ENCODE measurements around the gene ANGPTL2. TPM values are rescaled to one million over a fixed set of nuclear protein-coding genes. Genes with fewer than 3 reads are reported as not detected.

ANGPTL2 gene
- total and polyA plus RNA-seq, 4 experiments from 2014 or later: not detected

GRCh38 chr9:127096208-127096607 lies 26.2 kb downstream of the ANGPTL2 start:
- CTCF ChIA-PET (ENCODE audit: partially characterized antibody): no interaction called here
- POLR2A ChIA-PET (ENCODE audit: partially characterized antibody): no interaction called here
- no peaks in the 10 kb centered on the region for H3K4me1 ChIP-seq (ENCODE audit: insufficient read depth, low read length)

GRCh38 chr9:127095411-127095810 lies 27.0 kb downstream of the ANGPTL2 start:
- Mint-ChIP-seq H3K4me3 (no peak overlapping the region), H3K4me1 (no peaks in the 10 kb centered on the region), H3K36me3 (peaks cover 0 to 2% of the 10 kb centered on the region in 2 donors), H3K27ac (peak overlapping the region in 1 of 7 donors; percentile 51), H3K9me3 (no peaks in the 10 kb centered on the region), H3K27me3 (no peaks in the 10 kb centered on the region)
- no peak overlapping the region for H3K4me3 ChIP-seq (ENCODE audit: low read length in 2 of 2)
- intact Hi-C loops (cut with micrococcal nuclease): no loop called here
- no peak overlapping the region for H3K27ac ChIP-seq (ENCODE audit: low read depth, low read length)
- H3K27me3 ChIP-seq (ENCODE audit: insufficient read depth, low read length): no peaks in the 10 kb centered on the region
- no peaks in the 10 kb centered on the region for H3K9me3 ChIP-seq (ENCODE audit: control insufficient read depth in 1 of 2, low read length in 2 of 2)
- no peak for DNase-seq
- POLR2A ChIA-PET (ENCODE audit: partially characterized antibody): no interaction called here
- CTCF ChIA-PET (ENCODE audit: partially characterized antibody): no interaction called here
- no peaks in the 10 kb centered on the region for H3K4me1 ChIP-seq (ENCODE audit: insufficient read depth, low read length)
- H3K36me3 ChIP-seq (ENCODE audit: insufficient read depth, low read length): no peaks in the 10 kb centered on the region

More at GRCh38 chr9:127096208-127096607, 26.2 kb downstream of the ANGPTL2 start:
- H3K27me3 Mint-ChIP-seq: no peaks in the 10 kb centered on the region
- no peak overlapping the region for H3K27ac Mint-ChIP-seq
- intact Hi-C loops (cut with micrococcal nuclease): no loop called here
- Histone ChIP-seq H3K9me3 (ENCODE audit: control insufficient read depth in 1 of 2, low read length in 2 of 2) (no peaks in the 10 kb centered on the region), H3K27ac (ENCODE audit: low read depth, low read length) (no peak overlapping the region), H3K27me3 (ENCODE audit: insufficient read depth, low read length) (no peaks in the 10 kb centered on the region), H3K4me3 (ENCODE audit: low read length in 2 of 2) (no peak overlapping the region), H3K36me3 (ENCODE audit: insufficient read depth, low read length) (no peaks in the 10 kb centered on the region)
- peaks cover 0 to 2% of the 10 kb centered on the region in 2 donors for H3K36me3 Mint-ChIP-seq
- H3K4me3 Mint-ChIP-seq: no peak overlapping the region
- no peaks in the 10 kb centered on the region for H3K9me3 Mint-ChIP-seq
- DNase-seq: no peak
- no peaks in the 10 kb centered on the region for H3K4me1 Mint-ChIP-seq

GRCh38 chr9:127093319-127094020 lies 29.0 kb downstream of the ANGPTL2 start:
- Histone ChIP-seq H3K36me3 (ENCODE audit: insufficient read depth, low read length) (no peaks in the 10 kb centered on the region), H3K27ac (ENCODE audit: low read depth, low read length) (no peak overlapping the region), H3K4me1 (ENCODE audit: insufficient read depth, low read length) (no peaks in the 10 kb centered on the region), H3K27me3 (ENCODE audit: insufficient read depth, low read length) (no peaks in the 10 kb centered on the region), H3K4me3 (ENCODE audit: low read length in 2 of 2) (no peak overlapping the region), H3K9me3 (ENCODE audit: control insufficient read depth in 1 of 2, low read length in 2 of 2) (no peaks in the 10 kb centered on the region)
- Mint-ChIP-seq H3K9me3 (no peaks in the 10 kb centered on the region), H3K36me3 (peaks cover 0 to 2% of the 10 kb centered on the region in 2 donors), H3K4me3 (no peak overlapping the region), H3K27me3 (no peaks in the 10 kb centered on the region), H3K27ac (no peak overlapping the region), H3K4me1 (no peaks in the 10 kb centered on the region)
- DNase-seq: no peak
- ChIA-PET POLR2A (ENCODE audit: partially characterized antibody) (no interaction called here), CTCF (ENCODE audit: partially characterized antibody) (no interaction called here)
- intact Hi-C loops (cut with micrococcal nuclease): no loop called here

DNA sequence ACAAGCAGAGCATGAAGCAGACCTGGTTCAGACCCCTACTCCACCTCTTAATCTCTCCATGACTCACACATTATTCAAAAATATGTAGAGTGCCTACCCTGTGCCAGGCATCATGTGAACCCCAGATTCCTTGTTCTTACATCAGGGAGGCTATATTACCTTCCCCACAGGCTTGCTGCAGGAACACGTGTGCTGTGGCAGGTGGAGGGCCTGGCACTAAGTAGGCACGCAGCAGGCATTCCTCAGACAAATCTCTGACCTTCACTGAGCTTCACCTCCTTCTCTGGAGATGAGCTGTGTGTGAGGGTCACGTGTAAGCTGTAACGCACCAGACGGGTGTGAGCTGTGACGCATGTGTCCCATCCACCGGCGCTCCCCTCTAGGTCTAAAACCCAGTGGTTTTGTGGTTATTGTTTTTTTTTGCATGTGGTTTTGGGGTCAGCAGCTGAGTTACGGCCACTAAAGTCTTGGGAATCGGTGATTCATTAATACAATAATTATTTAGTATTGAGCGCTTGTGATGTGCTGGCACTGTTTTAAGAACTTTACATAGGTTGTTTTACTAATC lies 30.3 kb downstream of the ANGPTL2 start:
- intact Hi-C loops (cut with micrococcal nuclease): no loop called here
- Mint-ChIP-seq H3K4me1 (no peaks in the 10 kb centered on the region), H3K9me3 (no peaks in the 10 kb centered on the region), H3K4me3 (no peak overlapping the region), H3K27ac (no peak overlapping the region), H3K27me3 (no peaks in the 10 kb centered on the region), H3K36me3 (peaks cover 0 to 2% of the 10 kb centered on the region in 2 donors)
- no peak overlapping the region for H3K4me3 ChIP-seq (ENCODE audit: low read length in 2 of 2)
- H3K27ac ChIP-seq (ENCODE audit: low read depth, low read length): no peak overlapping the region
- POLR2A ChIA-PET (ENCODE audit: partially characterized antibody): no interaction called here
- no peaks in the 10 kb centered on the region for H3K27me3 ChIP-seq (ENCODE audit: insufficient read depth, low read length)
- H3K4me1 ChIP-seq (ENCODE audit: insufficient read depth, low read length): no peaks in the 10 kb centered on the region
- DNase-seq: no peak
- CTCF ChIA-PET (ENCODE audit: partially characterized antibody): no interaction called here
- H3K36me3 ChIP-seq (ENCODE audit: insufficient read depth, low read length): no peaks in the 10 kb centered on the region
- no peaks in the 10 kb centered on the region for H3K9me3 ChIP-seq (ENCODE audit: control insufficient read depth in 1 of 2, low read length in 2 of 2)

- Histone ChIP-seq H3K36me3 (ENCODE audit: insufficient read depth, low read length) (no peaks in the 10 kb centered on the region), H3K27ac (ENCODE audit: low read depth, low read length) (no peak overlapping the region), H3K9me3 (ENCODE audit: control insufficient read depth in 1 of 2, low read length in 2 of 2) (no peaks in the 10 kb centered on the region), H3K27me3 (ENCODE audit: insufficient read depth, low read length) (no peaks in the 10 kb centered on the region), H3K4me3 (ENCODE audit: low read length in 2 of 2) (no peak overlapping the region), H3K4me1 (ENCODE audit: insufficient read depth, low read length) (no peaks in the 10 kb centered on the region)
- CTCF ChIA-PET (ENCODE audit: partially characterized antibody): no interaction called here
- intact Hi-C loops (cut with micrococcal nuclease): no loop called here
- H3K27ac Mint-ChIP-seq: no peak overlapping the region
- H3K4me1 Mint-ChIP-seq: no peaks in the 10 kb centered on the region
- no peak for DNase-seq
- no peak overlapping the region for H3K4me3 Mint-ChIP-seq
- no peaks in the 10 kb centered on the region for H3K9me3 Mint-ChIP-seq
- peaks cover 0 to 2% of the 10 kb centered on the region in 2 donors for H3K36me3 Mint-ChIP-seq
- POLR2A ChIA-PET (ENCODE audit: partially characterized antibody): no interaction called here
- H3K27me3 Mint-ChIP-seq: no peaks in the 10 kb centered on the region
Observed at GRCh38 chr9:127091526-127091925, 30.9 kb downstream of the ANGPTL2 start.

- Histone ChIP-seq H3K27me3 (ENCODE audit: insufficient read depth, low read length) (no peaks in the 10 kb centered on the region), H3K36me3 (ENCODE audit: insufficient read depth, low read length) (no peaks in the 10 kb centered on the region), H3K27ac (ENCODE audit: low read depth, low read length) (no peak overlapping the region), H3K4me3 (ENCODE audit: low read length in 2 of 2) (no peak overlapping the region), H3K4me1 (ENCODE audit: insufficient read depth, low read length) (no peaks in the 10 kb centered on the region), H3K9me3 (ENCODE audit: control insufficient read depth in 1 of 2, low read length in 2 of 2) (no peaks in the 10 kb centered on the region)
- ChIA-PET CTCF (ENCODE audit: partially characterized antibody) (no interaction called here), POLR2A (ENCODE audit: partially characterized antibody) (no interaction called here)
- Mint-ChIP-seq H3K27me3 (no peaks in the 10 kb centered on the region), H3K4me1 (peaks cover 0 to 2% (median 0%) of the 10 kb centered on the region in 4 donors), H3K36me3 (peaks cover 0 to 2% of the 10 kb centered on the region in 2 donors), H3K9me3 (no peaks in the 10 kb centered on the region), H3K27ac (no peak overlapping the region), H3K4me3 (no peak overlapping the region)
- DNase-seq: no peak
- intact Hi-C loops (cut with micrococcal nuclease): no loop called here
Observed at GRCh38 chr9:127090341-127090985, 32.0 kb downstream of the ANGPTL2 start.

DNA sequence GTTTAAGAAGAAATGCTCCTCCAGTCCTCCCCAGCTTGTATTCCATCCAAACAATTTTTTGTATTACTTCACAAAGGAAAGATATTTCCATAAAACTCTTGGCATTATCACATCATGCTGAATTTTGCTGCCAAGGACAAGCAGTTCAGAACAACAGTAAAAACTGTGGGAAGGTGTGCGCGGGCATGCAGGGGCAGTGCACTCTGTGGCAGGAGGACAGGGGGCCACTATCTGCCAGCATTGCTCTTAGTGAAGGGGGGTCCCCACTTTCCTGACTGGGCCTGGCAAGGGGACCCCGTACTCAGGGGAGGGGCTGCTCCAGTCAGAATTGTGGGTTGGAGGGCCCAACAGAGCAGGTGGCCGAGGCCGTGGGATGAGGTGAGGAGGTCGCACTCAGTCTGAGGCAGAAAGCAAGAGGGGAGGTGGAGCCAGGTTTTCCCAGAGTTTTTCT lies 32.8 kb downstream of the ANGPTL2 start:
- no peak for DNase-seq
- POLR2A ChIA-PET (ENCODE audit: partially characterized antibody): no interaction called here
- Mint-ChIP-seq H3K36me3 (peaks cover 0 to 2% of the 10 kb centered on the region in 2 donors), H3K27me3 (no peaks in the 10 kb centered on the region), H3K4me1 (peaks cover 2 to 10% (median 4%) of the 10 kb centered on the region in 4 donors), H3K27ac (no peak overlapping the region), H3K9me3 (no peaks in the 10 kb centered on the region), H3K4me3 (no peak overlapping the region)
- Histone ChIP-seq H3K9me3 (ENCODE audit: control insufficient read depth in 1 of 2, low read length in 2 of 2) (no peaks in the 10 kb centered on the region), H3K27me3 (ENCODE audit: insufficient read depth, low read length) (no peaks in the 10 kb centered on the region), H3K27ac (ENCODE audit: low read depth, low read length) (no peak overlapping the region), H3K36me3 (ENCODE audit: insufficient read depth, low read length) (no peaks in the 10 kb centered on the region), H3K4me3 (ENCODE audit: low read length in 2 of 2) (no peak overlapping the region), H3K4me1 (ENCODE audit: insufficient read depth, low read length) (peaks cover 6% of the 10 kb centered on the region)
- CTCF ChIA-PET (ENCODE audit: partially characterized antibody): no interaction called here
- intact Hi-C loops (cut with micrococcal nuclease): no loop called here
